Mucosa of rectum (tissue), 2 donors: ENCODE data around the gene ZSCAN22.

ENCODE experiments used
- H3K27ac ChIP-seq, 2 donors: one replicate each; pipeline ENCODE4 v1.7.0; 2013; ENCODE audit warnings: inconsistent platforms in 2 of 2, low read depth in 2 of 2, low read length in 2 of 2
- H3K27me3 ChIP-seq, 2 donors: one replicate each; pipeline ENCODE4 v1.7.0; 2013; ENCODE audit warnings: low read length in 2 of 2; ENCODE audit not compliant: control insufficient read depth in 2 of 2, insufficient read depth in 2 of 2
- H3K36me3 ChIP-seq, 2 donors: one replicate each; pipeline ENCODE4 v1.7.0; 2013; ENCODE audit warnings: low read length in 2 of 2; ENCODE audit not compliant: control insufficient read depth in 2 of 2, insufficient read depth in 2 of 2
- H3K4me1 ChIP-seq, 2 donors: one replicate each; pipeline ENCODE4 v1.7.0; 2013; ENCODE audit warnings: low read length in 2 of 2, mild to moderate bottlenecking in 1 of 2; ENCODE audit not compliant: control insufficient read depth in 2 of 2, insufficient read depth in 2 of 2
- H3K4me3 ChIP-seq, 2 donors: one replicate each; pipeline ENCODE4 v1.7.0; 2013; ENCODE audit warnings: low read length in 2 of 2
- H3K9ac ChIP-seq, 2 donors: one replicate each; pipeline ENCODE4 v1.7.0; 2013; ENCODE audit warnings: low read length in 2 of 2, low read depth in 1 of 2, mild to moderate bottlenecking in 1 of 2
- H3K9me3 ChIP-seq, 2 donors: one replicate each; pipeline ENCODE4 v1.7.0; 2013; ENCODE audit warnings: low read length in 2 of 2; ENCODE audit not compliant: control insufficient read depth in 2 of 2
- donor health status: healthy.
- donor health status: Normal muscosa, but diverticular disease.

ZSCAN22 gene

GRCh38 chr19:58317476-58318072, 9.2 kb upstream of the ZSCAN22 start:
- Histone ChIP-seq H3K27ac (no peak overlapping the region), H3K36me3 (peaks cover 25 to 33% of the 10 kb centered on the region in 2 donors), H3K27me3 (no peaks in the 10 kb centered on the region), H3K4me3 (no peak overlapping the region), H3K9ac (no peak overlapping the region), H3K9me3 (no peaks in the 10 kb centered on the region), H3K4me1 (no peaks in the 10 kb centered on the region)

GRCh38 chr19:58318297-58318696, 8.5 kb upstream of the ZSCAN22 start:
- H3K36me3 ChIP-seq: peaks cover 18 to 32% of the 10 kb centered on the region in 2 donors

GRCh38 chr19:58319241-58319640, 7.6 kb upstream of the ZSCAN22 start:
- Histone ChIP-seq H3K9ac (no peak overlapping the region), H3K36me3 (peaks cover 10 to 28% of the 10 kb centered on the region in 2 donors), H3K4me1 (no peaks in the 10 kb centered on the region), H3K27me3 (no peaks in the 10 kb centered on the region), H3K27ac (no peak overlapping the region), H3K9me3 (no peaks in the 10 kb centered on the region), H3K4me3 (no peak overlapping the region)

More at GRCh38 chr19:58318297-58318696, 8.5 kb upstream of the ZSCAN22 start:
- no peak overlapping the region for H3K27ac ChIP-seq
- no peaks in the 10 kb centered on the region for H3K4me1 ChIP-seq
- no peaks in the 10 kb centered on the region for H3K9me3 ChIP-seq
- H3K9ac ChIP-seq: no peak overlapping the region
- H3K27me3 ChIP-seq: no peaks in the 10 kb centered on the region
- H3K4me3 ChIP-seq: no peak overlapping the region

GRCh38 chr19:58325311-58326022, 1.3 kb upstream of the ZSCAN22 start:
- Histone ChIP-seq H3K36me3 (peaks cover 0 to 9% of the 10 kb centered on the region in 2 donors), H3K9me3 (no peaks in the 10 kb centered on the region), H3K27me3 (no peaks in the 10 kb centered on the region), H3K4me1 (peaks cover 7 to 26% of the 10 kb centered on the region in 2 donors), H3K27ac (no peak overlapping the region), H3K4me3 (peak overlapping the region; percentile 89 to 93), H3K9ac (no peak overlapping the region)

GRCh38 chr19:58326501-58326913, 287 bp upstream of the ZSCAN22 start:
- H3K4me1 ChIP-seq: peaks cover 7 to 28% of the 10 kb centered on the region in 2 donors
- peaks cover 0 to 9% of the 10 kb centered on the region in 2 donors for H3K36me3 ChIP-seq
- H3K9ac ChIP-seq: peak overlapping the region; percentile 76 to 83
- no peaks in the 10 kb centered on the region for H3K27me3 ChIP-seq
- H3K27ac ChIP-seq: peak overlapping the region; percentile 92 to 94
- no peaks in the 10 kb centered on the region for H3K9me3 ChIP-seq
- peak overlapping the region; percentile 89 to 93 for H3K4me3 ChIP-seq

- no peaks in the 10 kb centered on the region for H3K9me3 ChIP-seq
- no peak overlapping the region for H3K9ac ChIP-seq
- H3K36me3 ChIP-seq: no peaks in the 10 kb centered on the region
- no peak overlapping the region for H3K27ac ChIP-seq
- H3K4me1 ChIP-seq: peaks cover 7 to 28% of the 10 kb centered on the region in 2 donors
- H3K27me3 ChIP-seq: no peaks in the 10 kb centered on the region
- H3K4me3 ChIP-seq: no peak overlapping the region
Measured at GRCh38 chr19:58328999-58329398, 2.2 kb downstream of the ZSCAN22 start.

GRCh38 chr19:58330458-58330857, 3.7 kb downstream of the ZSCAN22 start:
- H3K4me3 ChIP-seq: no peak overlapping the region
- H3K9me3 ChIP-seq: no peaks in the 10 kb centered on the region
- no peak overlapping the region for H3K9ac ChIP-seq
- H3K4me1 ChIP-seq: peaks cover 7 to 28% of the 10 kb centered on the region in 2 donors
- H3K36me3 ChIP-seq: peaks cover 7 to 11% of the 10 kb centered on the region in 2 donors
- H3K27ac ChIP-seq: no peak overlapping the region
- no peaks in the 10 kb centered on the region for H3K27me3 ChIP-seq

- no peak overlapping the region for H3K4me3 ChIP-seq
- H3K9me3 ChIP-seq: no peaks in the 10 kb centered on the region
- no peak overlapping the region for H3K27ac ChIP-seq
- no peaks in the 10 kb centered on the region for H3K27me3 ChIP-seq
- H3K9ac ChIP-seq: no peak overlapping the region
- H3K36me3 ChIP-seq: peaks cover 16 to 18% of the 10 kb centered on the region in 2 donors
- peaks cover 5 to 11% of the 10 kb centered on the region in 2 donors for H3K4me1 ChIP-seq
Measured at GRCh38 chr19:58332697-58333096, 5.9 kb downstream of the ZSCAN22 start.

GRCh38 chr19:58334691-58335249, 8.0 kb downstream of the ZSCAN22 start:
- no peak overlapping the region for H3K27ac ChIP-seq
- peaks cover 0 to 4% of the 10 kb centered on the region in 2 donors for H3K4me1 ChIP-seq
- no peak overlapping the region for H3K9ac ChIP-seq
- peaks cover 28 to 37% of the 10 kb centered on the region in 2 donors for H3K36me3 ChIP-seq
- no peaks in the 10 kb centered on the region for H3K27me3 ChIP-seq
- no peak overlapping the region for H3K4me3 ChIP-seq
- H3K9me3 ChIP-seq: no peaks in the 10 kb centered on the region

- Histone ChIP-seq H3K4me1 (peaks cover 0 to under 1% of the 10 kb centered on the region in 2 donors), H3K9ac (no peak overlapping the region), H3K36me3 (peaks cover 28 to 39% of the 10 kb centered on the region in 2 donors), H3K27me3 (no peaks in the 10 kb centered on the region), H3K4me3 (no peak overlapping the region), H3K9me3 (no peaks in the 10 kb centered on the region), H3K27ac (no peak overlapping the region)
Measured at GRCh38 chr19:58335630-58336029, 8.8 kb downstream of the ZSCAN22 start.
